CD4-positive, alpha-beta T cell treated with Interleukin-10 for 1 hour (primary cell): ENCODE data around the gene NLGN1.

Source experiments
- DNase-seq: peaks from one replicate; pipeline ENCODE4 v3.0.0-alpha.2; 2020

NLGN1 gene

DNA sequence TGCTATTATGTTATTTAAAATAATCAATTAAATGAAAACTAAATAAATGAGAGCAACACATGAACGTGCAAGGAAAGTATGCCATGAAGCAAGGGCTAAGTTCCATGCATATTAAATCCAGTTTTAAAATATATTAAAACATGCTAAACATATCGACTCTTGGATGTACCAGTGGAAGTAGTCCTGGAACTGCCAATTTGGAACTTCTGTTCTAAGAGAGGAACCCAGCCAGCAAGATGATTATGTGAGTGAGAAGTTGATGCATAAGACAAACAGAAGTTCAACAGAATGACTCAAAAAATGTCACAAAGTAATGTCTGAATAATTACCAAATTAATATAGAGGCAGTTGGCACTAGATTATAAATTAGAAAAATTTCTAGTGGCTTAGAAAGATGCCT lies 714.2 kb downstream of the NLGN1 start:
- DNase-seq = no peak

DNA sequence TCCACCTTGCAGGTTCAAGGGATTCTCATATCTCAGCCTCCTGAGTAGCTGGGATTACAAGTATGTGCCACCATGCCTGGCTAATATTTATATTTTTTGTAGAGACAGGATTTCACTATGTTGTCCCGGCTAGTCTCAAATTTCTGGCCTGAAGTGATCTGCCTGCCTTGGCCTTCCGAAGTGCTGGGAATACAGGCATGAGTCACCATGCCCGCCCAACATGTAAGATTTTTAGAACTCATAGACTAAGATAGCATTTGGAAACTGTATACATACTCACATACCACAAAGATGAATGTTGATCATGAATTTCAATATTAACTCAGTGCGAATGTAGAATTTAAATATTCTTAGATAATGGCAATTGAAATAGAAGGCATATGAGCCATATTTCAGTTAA lies 718.9 kb downstream of the NLGN1 start:
- DNase-seq = no peak

DNA sequence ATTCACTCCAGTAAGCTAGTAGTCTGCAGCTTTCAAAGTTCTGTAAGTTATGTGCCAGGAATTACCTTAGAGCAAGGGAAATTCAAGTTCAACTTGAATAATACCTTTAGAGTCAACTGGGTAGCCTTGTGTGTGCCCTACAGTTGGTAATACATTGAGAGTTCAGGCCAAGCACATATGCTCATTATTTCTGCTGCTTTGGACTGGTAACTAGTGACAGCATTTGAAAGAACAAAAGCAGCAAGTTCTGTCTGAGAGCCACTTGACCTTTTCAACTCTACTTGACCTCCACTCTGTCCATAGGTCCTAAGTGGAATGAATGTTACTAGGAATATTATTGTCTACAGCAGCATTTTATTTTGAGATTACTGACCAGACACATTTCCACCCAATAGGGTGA lies 723.5 kb downstream of the NLGN1 start:
- no peak for DNase-seq

DNA sequence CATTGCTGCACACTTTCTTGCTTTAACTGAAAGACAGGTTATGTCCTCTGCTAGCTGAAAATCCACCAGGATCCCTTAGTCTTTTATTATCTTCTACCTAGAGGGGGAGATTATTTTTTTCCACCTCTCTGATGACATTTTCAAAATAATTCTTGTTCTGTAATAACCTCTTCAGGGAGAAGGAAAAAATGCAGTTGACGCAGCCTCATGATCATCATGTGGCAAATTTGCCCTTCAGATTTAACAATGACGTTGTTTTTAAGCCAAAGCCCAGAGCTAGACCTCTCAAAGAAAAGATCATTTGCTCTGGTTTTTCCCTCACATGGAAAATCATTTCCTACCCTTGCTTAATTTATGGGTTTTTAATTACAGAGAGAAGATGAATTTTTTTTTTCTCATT lies 724.9 kb downstream of the NLGN1 start:
- DNase-seq = no peak

DNA sequence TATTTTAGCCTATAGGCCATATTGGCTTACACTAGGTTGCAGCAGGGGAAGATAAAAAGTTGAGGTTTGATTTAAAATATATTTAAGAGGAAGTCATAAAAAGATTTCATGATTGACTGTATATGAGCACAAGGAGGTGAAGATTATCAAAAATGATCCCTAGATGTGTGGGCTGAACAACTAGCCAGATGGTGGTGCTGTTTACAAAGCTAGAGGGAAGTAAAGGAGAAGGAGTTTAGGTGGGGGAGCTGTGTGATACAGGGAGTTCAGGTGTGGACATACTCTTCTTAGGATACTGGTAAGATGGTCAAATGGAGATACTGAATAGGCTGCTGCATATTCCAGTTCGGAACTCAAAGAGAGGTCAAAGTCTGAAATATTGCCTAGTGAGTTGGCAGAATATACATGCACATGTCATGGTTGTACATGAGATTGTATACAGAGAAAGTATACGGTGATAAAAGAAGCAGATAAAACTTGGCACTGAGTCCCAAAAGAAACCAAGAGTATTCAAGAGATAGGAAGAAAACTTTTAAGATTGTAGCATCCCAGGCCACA lies 727.8 kb downstream of the NLGN1 start:
- no peak for DNase-seq

DNA sequence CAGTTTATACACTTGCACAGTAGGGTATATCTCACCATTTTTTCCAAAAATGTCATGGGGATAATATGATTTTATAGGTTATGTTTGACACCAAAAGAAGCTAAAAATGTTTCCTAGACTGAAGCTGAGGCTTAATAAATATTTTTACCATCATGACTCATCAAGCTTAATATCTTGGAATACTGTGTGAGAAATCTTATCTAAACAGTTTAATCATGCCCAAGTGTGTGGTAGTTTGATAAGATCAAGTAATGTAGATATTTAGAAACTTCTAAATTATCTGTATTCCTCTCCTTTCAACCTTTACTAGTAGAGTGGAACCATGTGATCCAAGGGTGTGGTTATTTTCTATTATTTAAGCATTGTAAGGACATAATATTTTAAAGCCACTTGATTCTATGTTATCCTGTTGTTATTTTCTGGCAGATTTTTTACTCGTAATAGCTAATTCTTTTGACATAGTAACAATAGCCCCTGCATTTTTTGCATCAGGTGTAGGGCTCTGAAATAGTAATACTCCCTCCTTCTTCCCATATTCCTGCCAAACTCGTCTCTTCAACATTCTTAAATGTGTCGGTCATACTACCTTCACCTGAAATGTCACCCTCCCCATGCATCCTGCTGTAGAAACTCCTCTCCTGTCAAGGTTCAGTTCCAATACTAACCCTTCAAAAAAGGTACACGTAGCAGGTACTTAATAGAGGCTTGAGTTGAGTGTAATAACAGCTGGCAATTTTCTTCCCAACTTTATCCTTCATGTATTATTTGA lies 729.6 kb downstream of the NLGN1 start:
- no peak for DNase-seq

GRCh38 chr3:174132006-174132405 lies 734.5 kb downstream of the NLGN1 start:
- no peak for DNase-seq

GRCh38 chr3:174132421-174133042 lies 735.0 kb downstream of the NLGN1 start:
- no peak for DNase-seq

DNA sequence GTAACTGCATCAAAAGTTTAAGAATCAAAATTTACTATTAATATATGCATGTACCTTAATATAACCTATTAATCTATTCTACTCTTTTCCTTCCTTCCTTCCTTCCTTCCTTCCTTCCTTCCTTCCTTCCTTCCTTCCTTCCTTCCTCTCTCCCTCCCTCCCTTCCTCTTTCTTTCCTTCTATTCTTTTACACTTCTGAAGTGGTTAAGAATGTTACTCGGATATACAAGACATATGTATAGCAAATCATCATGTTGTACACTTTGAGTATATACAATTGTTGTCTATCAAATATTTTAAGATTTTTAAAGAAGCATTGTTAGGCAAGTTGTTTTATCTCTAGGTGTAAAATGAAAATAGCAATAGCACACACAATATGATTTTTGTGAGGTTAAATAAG lies 748.5 kb downstream of the NLGN1 start:
- no peak for DNase-seq

DNA sequence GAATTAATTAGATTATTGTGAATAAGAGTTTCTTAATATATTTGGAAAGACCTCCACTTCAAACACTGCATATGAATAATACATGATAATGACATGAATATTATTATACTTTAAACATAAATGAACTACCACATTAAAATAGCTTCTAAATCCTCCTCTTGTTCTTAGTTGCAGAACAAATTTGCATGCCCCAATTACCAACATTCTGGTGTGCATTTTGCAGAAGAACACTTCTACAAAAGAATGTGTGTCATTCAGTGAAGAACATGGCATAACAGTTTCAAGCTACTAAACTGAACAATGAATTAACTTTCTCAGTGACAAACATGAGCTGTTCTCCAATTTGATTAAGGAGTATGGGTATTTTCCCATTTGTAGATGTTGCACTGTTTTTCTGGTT lies 750.3 kb downstream of the NLGN1 start:
- no peak for DNase-seq

DNA sequence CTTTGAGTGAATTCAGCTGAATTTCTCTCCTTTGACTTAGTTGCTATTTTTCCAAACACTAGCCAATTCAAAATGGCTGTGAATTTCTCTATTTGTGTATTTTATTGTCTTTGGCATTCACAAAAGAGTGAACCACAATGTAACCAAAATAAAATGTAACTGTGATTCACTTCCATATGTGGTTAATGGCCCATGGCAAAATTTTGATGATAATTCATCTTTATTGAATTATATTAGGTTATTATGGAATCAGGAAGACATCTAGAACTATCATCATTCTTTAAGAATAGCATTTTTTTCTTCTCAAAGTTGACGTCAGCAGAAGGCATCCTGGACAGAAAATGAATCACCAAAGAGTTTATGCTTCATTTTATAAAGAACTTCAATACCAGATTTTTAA lies 756.3 kb downstream of the NLGN1 start:
- no peak for DNase-seq

DNA sequence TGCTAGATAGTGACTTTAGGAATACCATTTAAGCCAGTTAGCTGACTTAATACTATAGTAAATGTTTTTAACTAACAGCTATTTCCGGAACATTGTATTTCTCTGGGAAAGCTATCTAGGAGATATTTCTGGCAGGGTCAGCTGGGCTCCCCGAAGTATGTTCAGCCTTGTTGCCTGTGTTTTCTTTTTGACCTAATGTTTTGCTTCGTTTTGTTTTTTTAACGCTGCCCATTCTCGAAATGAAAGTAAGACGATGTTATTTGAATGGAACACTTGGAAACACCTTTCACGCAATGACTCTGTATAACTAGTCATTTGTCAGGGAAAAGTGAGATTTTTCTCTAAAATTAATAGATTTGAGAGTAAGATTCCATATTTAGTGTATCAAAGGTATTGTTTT lies 758.7 kb downstream of the NLGN1 start:
- no peak for DNase-seq

DNA sequence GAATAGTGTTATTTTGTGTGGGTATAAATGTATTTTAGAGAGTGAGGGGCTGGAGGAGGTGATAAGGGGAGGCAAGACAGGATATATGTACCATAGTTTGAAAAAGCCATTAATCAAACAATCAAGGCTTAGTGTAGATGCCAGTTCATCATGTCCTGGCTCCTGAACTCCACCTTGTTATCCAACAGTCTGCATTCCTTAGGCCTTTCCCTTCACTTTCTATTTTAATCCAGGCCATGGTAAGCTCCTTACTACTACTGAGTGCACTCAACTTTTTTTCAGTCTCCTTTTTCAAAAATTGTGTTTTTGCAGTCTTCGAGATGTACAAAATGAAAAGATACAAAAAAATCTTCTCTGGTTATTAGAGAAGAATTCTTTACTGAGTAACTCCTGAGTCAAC lies 761.1 kb downstream of the NLGN1 start:
- DNase-seq = no peak

DNA sequence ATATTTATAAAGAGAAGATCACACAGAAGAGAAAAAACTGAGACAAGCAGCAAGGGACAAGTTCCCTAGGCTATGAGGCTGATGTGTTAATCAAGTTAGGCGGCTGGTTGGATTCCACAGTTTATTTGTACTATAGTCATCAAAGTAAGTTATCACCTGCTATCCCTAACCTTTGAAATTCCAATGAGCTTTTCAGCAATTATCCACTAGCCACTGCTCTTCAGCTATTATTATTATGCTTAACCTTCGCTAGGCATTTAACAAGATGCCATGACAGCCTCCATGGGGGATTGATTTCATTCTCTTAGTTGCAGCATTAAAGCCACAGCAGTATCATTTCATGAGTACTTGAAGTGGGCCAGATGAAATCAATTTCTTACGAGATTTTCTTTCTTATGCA lies 762.1 kb downstream of the NLGN1 start:
- no peak for DNase-seq

DNA sequence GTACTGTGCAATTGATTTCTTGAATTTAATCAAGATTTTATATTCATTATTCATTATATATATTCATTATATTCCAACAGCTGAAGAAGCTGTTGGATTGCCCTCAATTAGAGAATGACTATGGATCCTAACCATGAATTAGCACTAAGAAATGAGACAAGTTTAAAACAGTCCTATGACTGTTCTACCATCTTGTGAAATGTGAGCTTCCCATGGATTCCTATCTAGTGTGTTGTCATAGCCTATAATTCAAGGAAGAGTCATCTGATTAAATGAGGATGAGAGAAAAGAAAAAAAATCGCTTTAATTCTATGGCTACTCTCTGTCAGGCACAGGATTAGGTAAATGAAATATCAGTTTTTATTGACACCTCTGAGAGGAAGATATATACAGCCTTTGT lies 765.0 kb downstream of the NLGN1 start:
- no peak for DNase-seq

DNA sequence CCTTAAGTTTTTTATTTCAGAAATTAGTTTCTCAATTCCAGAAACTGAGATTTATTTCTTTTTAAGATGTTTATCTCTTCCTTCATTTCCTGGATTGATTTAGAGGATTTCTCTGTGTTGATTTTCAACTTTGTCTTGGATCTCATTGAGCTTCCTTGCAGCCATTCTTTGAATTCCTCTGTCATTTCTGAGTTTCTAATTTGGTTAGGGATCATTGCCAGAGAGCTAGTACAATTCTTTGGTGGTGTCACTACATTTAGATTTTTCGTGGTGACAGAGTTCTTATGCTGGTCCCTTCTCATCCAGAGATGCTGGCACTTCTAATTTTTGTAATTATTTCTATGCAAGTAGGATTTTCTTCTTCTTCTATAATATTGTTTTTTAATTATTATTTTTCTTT lies 770.5 kb downstream of the NLGN1 start:
- no peak for DNase-seq

GRCh38 chr3:174168538-174169254 lies 771.2 kb downstream of the NLGN1 start:
- DNase-seq = no peak

GRCh38 chr3:174169736-174170135 lies 772.2 kb downstream of the NLGN1 start:
- no peak for DNase-seq

- DNase-seq = no peak
Measured at GRCh38 chr3:174170248-174170647, 772.7 kb downstream of the NLGN1 start.

DNA sequence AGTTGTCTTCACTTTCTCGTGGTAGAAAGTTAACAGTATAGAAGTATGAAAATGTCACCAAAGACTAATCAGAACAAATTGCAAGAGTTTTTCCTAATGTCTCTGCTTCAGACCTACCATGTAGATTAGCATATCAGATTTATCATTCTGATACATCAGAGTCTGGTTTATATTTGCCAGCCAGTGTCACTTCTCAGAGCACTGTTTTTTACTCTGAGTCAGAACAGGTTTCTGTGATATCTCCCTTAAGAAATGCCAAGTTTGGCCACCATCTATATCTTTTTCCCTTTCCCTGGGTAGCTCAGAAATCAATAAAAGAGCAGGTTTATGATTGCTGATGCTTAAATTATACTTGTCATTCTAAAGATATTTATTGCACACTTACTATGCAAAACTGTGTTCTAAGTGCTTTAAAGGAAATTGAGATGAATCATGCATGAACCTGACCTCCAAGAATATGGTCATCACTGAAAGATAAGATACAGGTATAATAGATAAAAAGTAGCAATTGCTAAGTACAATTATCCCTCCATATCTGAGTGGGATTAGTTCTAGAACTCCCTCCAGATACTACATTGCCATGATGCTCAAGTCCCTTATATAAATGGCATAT lies 788.9 kb downstream of the NLGN1 start:
- no peak for DNase-seq

DNA sequence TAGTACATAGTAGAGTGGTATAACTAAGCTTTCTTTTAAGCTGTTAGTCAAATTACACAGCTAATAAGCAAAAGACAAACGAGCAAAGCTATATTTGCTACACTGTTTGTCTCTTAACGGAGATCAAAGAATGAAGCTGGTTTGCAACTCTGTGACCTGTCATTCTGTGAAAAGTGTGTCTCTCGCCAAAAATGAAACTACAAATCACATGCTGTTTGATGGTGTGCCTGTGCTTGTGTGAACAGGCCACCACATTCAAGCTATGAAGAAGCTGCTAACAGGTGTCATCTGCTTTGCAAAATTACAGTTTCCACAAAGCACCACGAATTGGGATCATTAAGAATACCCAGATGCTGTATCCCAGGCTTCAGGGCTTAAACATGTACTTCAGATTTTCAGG lies 793.8 kb downstream of the NLGN1 start:
- no peak for DNase-seq

DNA sequence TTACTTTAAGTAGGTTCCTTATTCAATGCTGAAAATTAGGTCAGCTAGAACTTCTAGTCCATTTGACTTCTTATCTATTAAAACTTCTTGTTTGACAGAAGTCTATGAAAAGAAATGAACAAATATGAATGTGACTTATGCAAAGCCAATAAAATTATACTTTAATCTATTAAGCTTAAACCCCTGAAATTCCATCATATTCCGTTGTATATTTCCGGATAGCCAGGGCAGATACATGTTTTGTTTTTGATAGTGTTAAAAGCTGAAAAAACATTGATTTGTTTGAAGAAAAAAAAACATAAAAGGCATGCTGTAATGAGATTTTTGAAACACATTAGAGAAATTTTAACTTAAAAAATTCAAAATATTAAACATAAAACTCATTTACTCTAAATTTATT lies 794.4 kb downstream of the NLGN1 start:
- DNase-seq = no peak

DNA sequence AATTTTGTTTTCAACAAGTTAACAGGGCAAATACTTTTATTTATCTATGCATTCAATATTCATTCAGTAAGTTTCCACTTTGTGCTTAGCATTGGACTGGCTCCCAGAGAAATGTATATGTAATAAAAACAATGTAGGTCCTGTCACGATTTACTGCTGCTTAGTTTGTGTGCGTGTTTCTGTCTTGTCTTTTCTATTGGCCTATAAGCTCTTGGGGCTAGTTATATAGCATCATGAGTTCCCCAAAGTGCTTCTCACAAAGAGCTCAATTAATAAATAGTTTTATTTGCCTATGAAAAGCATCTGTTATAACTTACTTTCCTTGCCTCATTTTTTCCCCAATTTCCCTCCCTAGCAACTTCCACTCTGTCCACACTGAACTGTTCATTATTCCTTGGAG lies 794.9 kb downstream of the NLGN1 start:
- DNase-seq = no peak

GRCh38 chr3:174193604-174194003 lies 796.1 kb downstream of the NLGN1 start:
- no peak for DNase-seq
